Measurements from ENCODE around the gene RFXAP. TPM values are rescaled to one million over a fixed set of nuclear protein-coding genes. Genes with fewer than 3 reads are reported as not detected.

Gene RFXAP
- total RNA-seq, 1 donor from 2014 or later: 9.6 TPM

DNA sequence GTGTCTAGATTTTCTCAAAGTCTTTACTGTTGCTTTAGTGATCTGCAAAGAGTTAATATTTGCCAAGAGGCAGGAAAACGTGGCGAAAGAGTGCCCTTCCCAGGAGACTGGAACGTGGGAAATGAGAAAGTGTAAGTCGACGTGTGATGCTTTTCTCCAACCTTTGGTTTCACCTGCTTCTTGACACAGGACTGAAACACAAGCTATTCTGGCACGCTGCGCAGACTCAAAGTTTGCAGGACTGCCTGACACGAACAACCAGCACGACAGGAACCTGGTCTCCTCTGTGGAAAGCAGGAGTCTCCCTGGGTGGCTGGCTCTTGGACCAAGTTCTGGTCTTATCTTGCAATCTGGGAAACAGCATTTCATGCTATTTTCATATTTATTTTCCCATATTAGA is 28.6 kb downstream of the RFXAP start:
- TF ChIP-seq, protein P1, sequence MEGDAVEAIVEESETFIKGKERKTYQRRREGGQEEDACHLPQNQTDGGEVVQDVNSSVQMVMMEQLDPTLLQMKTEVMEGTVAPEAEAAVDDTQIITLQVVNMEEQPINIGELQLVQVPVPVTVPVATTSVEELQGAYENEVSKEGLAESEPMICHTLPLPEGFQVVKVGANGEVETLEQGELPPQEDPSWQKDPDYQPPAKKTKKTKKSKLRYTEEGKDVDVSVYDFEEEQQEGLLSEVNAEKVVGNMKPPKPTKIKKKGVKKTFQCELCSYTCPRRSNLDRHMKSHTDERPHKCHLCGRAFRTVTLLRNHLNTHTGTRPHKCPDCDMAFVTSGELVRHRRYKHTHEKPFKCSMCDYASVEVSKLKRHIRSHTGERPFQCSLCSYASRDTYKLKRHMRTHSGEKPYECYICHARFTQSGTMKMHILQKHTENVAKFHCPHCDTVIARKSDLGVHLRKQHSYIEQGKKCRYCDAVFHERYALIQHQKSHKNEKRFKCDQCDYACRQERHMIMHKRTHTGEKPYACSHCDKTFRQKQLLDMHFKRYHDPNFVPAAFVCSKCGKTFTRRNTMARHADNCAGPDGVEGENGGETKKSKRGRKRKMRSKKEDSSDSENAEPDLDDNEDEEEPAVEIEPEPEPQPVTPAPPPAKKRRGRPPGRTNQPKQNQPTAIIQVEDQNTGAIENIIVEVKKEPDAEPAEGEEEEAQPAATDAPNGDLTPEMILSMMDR (IDR thresholded peaks at IDR 0.05): no peak
- ChIA-PET CTCF (no interaction called here), POLR2A (no interaction called here)
- Mint-ChIP-seq H3K4me3 (no peak overlapping the region), H3K4me1 (no peaks in the 10 kb centered on the region), H3K27ac (no peak overlapping the region), H3K36me3 (ENCODE audit: low read depth) (peaks cover 3% of the 10 kb centered on the region), H3K9me3 (no peaks in the 10 kb centered on the region), H3K27me3 (no peaks in the 10 kb centered on the region)
- ATAC-seq (ENCODE audit: low read depth) (no peak), DNase-seq (no peak)
- intact Hi-C loops (cut with micrococcal nuclease): no loop called here

DNA sequence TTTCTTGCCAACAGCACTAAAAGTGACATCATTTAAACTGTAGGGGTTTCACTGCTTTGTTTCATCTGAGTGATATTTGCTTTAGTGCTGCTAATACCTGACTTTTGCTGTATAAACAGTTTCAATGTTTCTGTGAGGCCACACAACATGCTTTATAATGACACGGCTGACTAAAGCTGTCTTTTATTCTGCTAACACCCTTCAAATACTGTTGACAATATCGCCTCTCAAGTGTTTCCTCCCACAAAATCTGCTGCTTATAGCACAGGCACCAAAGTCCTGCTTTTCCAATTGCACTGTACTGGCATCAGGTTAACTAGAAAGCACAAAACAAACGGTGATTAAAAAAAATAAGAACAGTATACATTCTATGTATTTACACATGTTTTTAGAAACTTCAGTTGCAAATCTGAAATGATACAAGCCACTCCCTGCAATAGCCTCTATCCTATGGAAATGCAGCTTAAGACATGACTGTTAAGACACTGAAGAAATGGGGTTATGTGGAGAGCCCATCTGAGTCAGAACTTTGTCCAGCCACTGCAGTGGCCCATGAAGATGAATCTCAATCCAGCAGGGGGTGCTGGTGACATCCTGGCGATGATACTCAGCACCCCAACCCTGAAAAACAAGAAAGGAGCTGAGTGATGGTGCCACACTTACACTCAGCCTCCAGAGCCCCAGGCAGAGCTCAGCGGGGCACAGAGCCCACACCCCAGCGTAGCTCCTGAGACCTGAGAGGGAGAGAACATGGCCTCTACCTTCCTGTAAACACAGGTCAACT is 29.4 kb downstream of the RFXAP start:
- H3K27ac Mint-ChIP-seq: no peak overlapping the region
- TF ChIP-seq, protein P1 (IDR thresholded peaks at IDR 0.05): no peak
- H3K4me3 Mint-ChIP-seq: no peak overlapping the region
- ATAC-seq (ENCODE audit: low read depth) (no peak), DNase-seq (no peak)
- ChIA-PET CTCF (no interaction called here), POLR2A (no interaction called here)
- intact Hi-C loops (cut with micrococcal nuclease): no loop called here
- H3K4me1 Mint-ChIP-seq: no peaks in the 10 kb centered on the region
- no peaks in the 10 kb centered on the region for H3K27me3 Mint-ChIP-seq
- peaks cover 3% of the 10 kb centered on the region for H3K36me3 Mint-ChIP-seq (ENCODE audit: low read depth)
- no peaks in the 10 kb centered on the region for H3K9me3 Mint-ChIP-seq

DNA sequence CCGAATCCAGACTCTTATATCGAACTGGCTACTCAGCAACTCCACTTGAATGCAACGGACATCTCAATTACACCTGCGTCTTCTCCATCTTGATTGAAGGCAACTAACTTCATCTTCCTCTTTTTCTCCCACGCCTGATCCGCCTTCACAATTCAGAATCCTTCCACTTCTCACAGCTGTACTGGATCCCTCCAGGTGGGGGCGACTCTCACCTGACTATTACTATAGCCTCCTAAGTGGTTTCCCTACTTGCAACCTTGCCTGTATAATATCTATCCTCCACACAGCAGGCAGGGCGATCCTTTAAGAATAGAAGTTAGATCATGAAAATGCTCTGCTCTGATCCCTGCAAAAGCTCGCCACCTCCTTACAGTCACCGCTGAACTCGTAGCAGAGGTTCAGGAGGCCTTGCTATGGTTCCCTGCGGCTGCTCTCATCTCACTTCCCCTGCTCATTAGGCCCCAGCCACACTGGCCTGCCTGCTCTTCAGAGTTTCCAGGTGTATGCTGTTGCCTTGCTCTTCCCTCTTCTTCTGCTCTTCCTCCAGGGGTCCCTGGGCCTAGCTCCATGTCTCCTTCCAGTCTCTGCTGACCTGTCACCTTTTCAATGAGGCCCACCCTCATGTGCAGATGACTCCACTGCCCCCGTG is 31.9 kb downstream of the RFXAP start:
- ATAC-seq (ENCODE audit: low read depth): no peak
- ChIA-PET CTCF (interaction anchor here (1.6 kb wide), 1 partner anchor 9 kb away, joined by 3 read pairs; no protein-coding TSS in a partner anchor), POLR2A (no interaction called here)
- TF ChIP-seq, protein P1 (IDR thresholded peaks at IDR 0.05): no peak
- no peaks in the 10 kb centered on the region for H3K4me1 Mint-ChIP-seq
- H3K4me3 Mint-ChIP-seq: no peak overlapping the region
- no peaks in the 10 kb centered on the region for H3K9me3 Mint-ChIP-seq
- no peak for DNase-seq
- intact Hi-C loops (cut with micrococcal nuclease): no loop called here
- no peaks in the 10 kb centered on the region for H3K27me3 Mint-ChIP-seq
- no peaks in the 10 kb centered on the region for H3K36me3 Mint-ChIP-seq (ENCODE audit: low read depth)
- no peak overlapping the region for H3K27ac Mint-ChIP-seq

DNA sequence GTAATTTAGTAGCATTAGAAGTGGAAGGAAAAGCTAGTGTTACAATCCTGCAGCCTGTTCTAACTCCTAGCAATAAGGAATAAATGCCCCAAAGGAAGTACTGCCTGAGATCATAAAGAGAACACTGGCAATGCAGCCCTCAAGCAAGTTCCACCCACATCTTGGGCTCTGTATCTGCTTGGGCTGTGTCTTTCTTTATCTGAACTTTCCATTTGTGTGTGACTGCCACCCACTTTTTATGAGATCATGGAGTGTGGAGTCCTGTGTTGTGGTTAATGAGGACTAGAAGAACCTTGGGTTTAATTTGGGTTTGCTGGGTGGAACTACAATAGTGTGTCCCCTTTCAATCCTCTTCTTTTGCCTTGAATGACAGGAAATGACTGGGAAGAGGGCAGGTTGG is 38.2 kb downstream of the RFXAP start:
- H3K36me3 Mint-ChIP-seq (ENCODE audit: low read depth): no peaks in the 10 kb centered on the region
- DNase-seq: no peak
- H3K27ac Mint-ChIP-seq: no peak overlapping the region
- ChIA-PET POLR2A (no interaction called here), CTCF (no interaction called here)
- peaks cover 9% of the 10 kb centered on the region for H3K27me3 Mint-ChIP-seq
- no peak overlapping the region for H3K4me3 Mint-ChIP-seq
- H3K9me3 Mint-ChIP-seq: no peaks in the 10 kb centered on the region
- intact Hi-C loops (cut with micrococcal nuclease): no loop called here
- ATAC-seq (ENCODE audit: low read depth): no peak
- TF ChIP-seq, protein P1 (IDR thresholded peaks at IDR 0.05): no peak
- no peaks in the 10 kb centered on the region for H3K4me1 Mint-ChIP-seq

DNA sequence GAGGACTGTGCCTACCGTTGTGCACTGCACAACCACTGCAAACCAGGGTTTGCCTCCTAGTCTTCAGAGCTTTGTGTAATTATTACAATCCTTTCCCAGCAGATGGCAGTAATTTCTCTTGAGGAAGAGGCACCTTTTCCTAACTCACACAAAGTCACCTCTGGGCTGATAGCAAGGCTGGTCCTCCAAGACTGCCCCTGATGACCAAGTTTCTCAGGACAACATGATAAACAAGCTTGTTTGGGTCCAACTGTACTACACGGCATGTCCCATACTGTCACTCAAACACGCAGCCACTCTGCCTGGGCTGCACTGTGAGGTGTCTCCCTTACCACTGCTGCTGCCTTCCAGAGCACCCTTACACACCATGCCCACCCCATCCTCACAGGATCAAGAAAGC is 39.3 kb downstream of the RFXAP start:
- ATAC-seq (ENCODE audit: low read depth) (no peak), DNase-seq (no peak)
- ChIA-PET CTCF (interaction anchor here (1.3 to 1.8 kb wide), 2 partner anchors 123 to 125 kb away, joined by 3 to 10 read pairs; no protein-coding TSS in a partner anchor), POLR2A (no interaction called here)
- TF ChIP-seq, protein P1 (IDR thresholded peaks at IDR 0.05): no peak
- H3K9me3 Mint-ChIP-seq: no peaks in the 10 kb centered on the region
- peaks cover 11% of the 10 kb centered on the region for H3K27me3 Mint-ChIP-seq
- H3K4me3 Mint-ChIP-seq: no peak overlapping the region
- no peaks in the 10 kb centered on the region for H3K4me1 Mint-ChIP-seq
- no peak overlapping the region for H3K27ac Mint-ChIP-seq
- intact Hi-C loops (cut with micrococcal nuclease): loop anchor here (1.0 to 2.0 kb wide), 2 partner anchors 123 to 1673 kb away; no protein-coding TSS in a partner anchor
- H3K36me3 Mint-ChIP-seq (ENCODE audit: low read depth): no peaks in the 10 kb centered on the region
